Measurements from ENCODE around the gene KCNC3.

Gene KCNC3

GRCh38 chr19:50357178-50358100, 28.3 kb upstream of the KCNC3 start (continued):
- no peak for TF ChIP-seq PRDM6 (tag by site-specific recombination; IDR thresholded peaks at IDR 0.05)
- TF ChIP-seq ZNF561 (tag by site-specific recombination; IDR thresholded peaks at IDR 0.05; ENCODE audit: borderline replicate concordance): 0 out of 2 replicates have a peak, but pooled peaks have one; percentile 25
- TF ChIP-seq ZNF292 (tag by site-specific recombination; IDR thresholded peaks at IDR 0.05; ENCODE audit: borderline replicate concordance, low read depth): no peak
- no peak for TF ChIP-seq ZNF473 (tag by site-specific recombination; IDR thresholded peaks at IDR 0.05)
- no peak for TF ChIP-seq ZNF596 (tag by site-specific recombination; IDR thresholded peaks at IDR 0.05)
- no peak for TF ChIP-seq KLF7 (tag by site-specific recombination; IDR thresholded peaks at IDR 0.05; ENCODE audit: borderline replicate concordance)
- TF ChIP-seq ZNF704 (tag by site-specific recombination; IDR thresholded peaks at IDR 0.05): no peak
- no peak for TF ChIP-seq ZNF510 (tag by site-specific recombination; IDR thresholded peaks at IDR 0.05; ENCODE audit: insufficient replicate concordance)
- no peak for TF ChIP-seq ZNF23 (tag by site-specific recombination; IDR thresholded peaks at IDR 0.05; ENCODE audit: borderline replicate concordance)
- no peak for TF ChIP-seq ZNF768 (tag by site-specific recombination; IDR thresholded peaks at IDR 0.05)
- no peak for TF ChIP-seq ZNF48 (tag by site-specific recombination; IDR thresholded peaks at IDR 0.05)
- TF ChIP-seq ZNF549 (tag by site-specific recombination; IDR thresholded peaks at IDR 0.05): no peak
- TF ChIP-seq ZNF654 (tag by site-specific recombination; IDR thresholded peaks at IDR 0.05; ENCODE audit: low read depth): peak; percentile 71
- TF ChIP-seq GFI1B (tag by site-specific recombination; IDR thresholded peaks at IDR 0.05): no peak
- no peak for TF ChIP-seq IKZF3 (tag by site-specific recombination; IDR thresholded peaks at IDR 0.05)
- no peak for TF ChIP-seq ZNF155 (tag by site-specific recombination; IDR thresholded peaks at IDR 0.05)
- peak; percentile 81 for TF ChIP-seq ATF2 (tag by site-specific recombination; IDR thresholded peaks at IDR 0.05; ENCODE audit: low read depth)
- no peak for TF ChIP-seq ZNF26 (tag by site-specific recombination; IDR thresholded peaks at IDR 0.05)
- no peak for TF ChIP-seq ZNF354C (tag by site-specific recombination; IDR thresholded peaks at IDR 0.05; ENCODE audit: borderline replicate concordance, low read depth)
- no peak; the same call in 1 of the 2 replicates for TF ChIP-seq ZNF24 (tag by site-specific recombination; IDR thresholded peaks at IDR 0.05)
- TF ChIP-seq ZNF555 (tag by site-specific recombination; conservative IDR thresholded peaks at IDR 0.05): no peak
- TF ChIP-seq ZBTB7A (tag by site-specific recombination; IDR thresholded peaks at IDR 0.05; ENCODE audit: low read depth): no peak
- TF ChIP-seq ZNF138 (tag by site-specific recombination; IDR thresholded peaks at IDR 0.05; ENCODE audit: borderline replicate concordance): no peak
- no peak for TF ChIP-seq ZNF394 (tag by site-specific recombination; IDR thresholded peaks at IDR 0.05; ENCODE audit: borderline replicate concordance)
- no peak for TF ChIP-seq ZNF639 (tag by site-specific recombination; IDR thresholded peaks at IDR 0.05)
- TF ChIP-seq ZNF350 (tag by site-specific recombination; IDR thresholded peaks at IDR 0.05): no peak
- no peak for TF ChIP-seq ZNF76 (tag by site-specific recombination; IDR thresholded peaks at IDR 0.05; ENCODE audit: borderline replicate concordance, low read depth)
- no peak; the same call in 1 of the 2 replicates for TF ChIP-seq ZNF777 (tag by site-specific recombination; IDR thresholded peaks at IDR 0.05; ENCODE audit: borderline replicate concordance)
- TF ChIP-seq ZNF571 (tag by site-specific recombination; IDR thresholded peaks at IDR 0.05): no peak
- TF ChIP-seq ZNF513 (tag by site-specific recombination; IDR thresholded peaks at IDR 0.05): no peak

Data from HEK293 (cell line).